IMR-90 (cell line): ENCODE measurements around the gene PTH2. TPM values are rescaled to one million over a fixed set of nuclear protein-coding genes. Genes with fewer than 3 reads are reported as not detected.

ENCODE experiments used
- ATAC-seq: fragments of 200-7000 bp; cut with Tn5 transposase; 2 replicates; pipeline ENCODE4 v1.9.1; 2020; ENCODE audit warnings: low read depth, mild to moderate bottlenecking, moderate library complexity
- BruUV-seq: library from RNA; stranded (reverse); fragments of 400-500 nt; replicated peaks from 2 replicates; lab custom pipeline; 2021; lab: Mats Ljungman, UMichigan
- CTCF ChIA-PET: fragments of 300-600 bp; formaldehyde crosslinking; extraction: SDS; loops from one replicate; lab custom pipeline; 2021; ENCODE audit warnings: antibody characterized with exemption; lab: Yijun Ruan, JAX
- POLR2A ChIA-PET: fragments of 300-600 bp; sonication (Branson Sonifier 250); formaldehyde crosslinking; loops from one replicate; lab custom pipeline; 2022; ENCODE audit warnings: antibody characterized with exemption; ENCODE audit not compliant: unreplicated experiment; lab: Charles Lee
- DNase-seq: peaks from one replicate; pipeline ENCODE4 v3.0.0; 2013
- H2AFZ ChIP-seq: replicated peaks from 2 replicates; pipeline ENCODE3; 2013; ENCODE audit warnings: low read length, mild to moderate bottlenecking; ENCODE audit not compliant: poor library complexity
- H2AK5ac ChIP-seq: 2 replicates; pipeline ENCODE4 v1.6.1; 2013; ENCODE audit warnings: low read depth, low read length, inconsistent platforms
- H2AK9ac ChIP-seq: replicated peaks from 2 replicates; pipeline ENCODE3; 2013; ENCODE audit warnings: mild to moderate bottlenecking, low read depth, low read length, moderate library complexity; ENCODE audit not compliant: poor library complexity
- H2BK120ac ChIP-seq: 2 replicates; pipeline ENCODE4 v1.6.1; 2013; ENCODE audit warnings: low read depth, low read length, inconsistent platforms
- H2BK15ac ChIP-seq: 3 replicates; pipeline ENCODE4 v1.6.1; 2013; ENCODE audit warnings: low read depth, low read length, inconsistent platforms
- H2BK20ac ChIP-seq: 2 replicates; pipeline ENCODE4 v1.6.1; 2013; ENCODE audit warnings: low read depth, mild to moderate bottlenecking, inconsistent platforms, low read length, moderate library complexity
- H2BK5ac ChIP-seq: 2 replicates; pipeline ENCODE4 v1.6.1; 2013; ENCODE audit warnings: mild to moderate bottlenecking, low read depth, low read length, inconsistent platforms; ENCODE audit not compliant: poor library complexity, severe bottlenecking
- H3K14ac ChIP-seq: replicated peaks from 2 replicates; pipeline ENCODE4 v1.6.1; 2013; ENCODE audit warnings: low read depth, low read length, inconsistent platforms
- H3K18ac ChIP-seq: 2 replicates; pipeline ENCODE4 v1.6.1; 2013; ENCODE audit warnings: low read depth, low read length, control low read depth
- H3K23ac ChIP-seq: 2 replicates; pipeline ENCODE4 v1.6.1; 2013; ENCODE audit warnings: low read depth, low read length, inconsistent platforms
- H3K27ac ChIP-seq: 2 replicates; pipeline ENCODE4 v1.5.1; 2013; ENCODE audit warnings: mild to moderate bottlenecking, control low read depth, low read length; ENCODE audit not compliant: insufficient read depth
- H3K27me3 ChIP-seq: 2 replicates; pipeline ENCODE4 v1.6.1; 2013; ENCODE audit warnings: low read length; ENCODE audit not compliant: control insufficient read depth, insufficient read depth
- H3K36me3 ChIP-seq: 2 replicates; pipeline ENCODE4 v1.6.1; 2013; ENCODE audit warnings: low read length, mixed read lengths; ENCODE audit not compliant: control insufficient read depth, insufficient read depth
- H3K4ac ChIP-seq: 2 replicates; pipeline ENCODE4 v1.6.1; 2013; ENCODE audit warnings: low read depth, low read length, inconsistent platforms
- H3K4me1 ChIP-seq: 2 replicates; pipeline ENCODE4 v1.6.1; 2013; ENCODE audit warnings: low read length, mixed read lengths; ENCODE audit not compliant: control insufficient read depth, insufficient read depth
- H3K4me2 ChIP-seq: 2 replicates; pipeline ENCODE4 v1.6.1; 2013; ENCODE audit warnings: low read depth, mild to moderate bottlenecking, control low read depth, low read length, moderate library complexity
- H3K4me3 ChIP-seq: 2 replicates; pipeline ENCODE4 v1.5.1; 2013; ENCODE audit warnings: low read depth, mild to moderate bottlenecking, control low read depth, low read length, moderate library complexity; ENCODE audit not compliant: insufficient read depth
- H3K56ac ChIP-seq: 2 replicates; pipeline ENCODE4 v1.6.1; 2013; ENCODE audit warnings: low read length, inconsistent platforms; ENCODE audit not compliant: insufficient read depth; ENCODE audit errors: extremely low read depth
- H3K79me1 ChIP-seq, 2 experiments: 2 replicates each; pipeline ENCODE4 v1.6.1; 2013; ENCODE audit warnings: low read length in 2 of 2, inconsistent platforms in 1 of 2, low read depth in 1 of 2
- H3K9ac ChIP-seq: 2 replicates; pipeline ENCODE4 v1.6.1; 2013; ENCODE audit warnings: low read depth, low read length, control low read depth
- H3K9me1 ChIP-seq: 2 replicates; pipeline ENCODE4 v1.6.1; 2013; ENCODE audit warnings: low read length, inconsistent platforms; ENCODE audit not compliant: insufficient read depth
- H3K9me3 ChIP-seq: 2 replicates; pipeline ENCODE4 v1.6.1; 2013; ENCODE audit warnings: low read length; ENCODE audit not compliant: control insufficient read depth, insufficient read depth
- H4K20me1 ChIP-seq: 2 replicates; pipeline ENCODE4 v1.6.1; 2013; ENCODE audit warnings: low read length, inconsistent platforms; ENCODE audit not compliant: insufficient read depth
- H4K5ac ChIP-seq: 2 replicates; pipeline ENCODE4 v1.6.1; 2013; ENCODE audit warnings: mild to moderate bottlenecking, low read depth, low read length, control low read depth
- H4K8ac ChIP-seq, 2 experiments: 2 replicates each; pipeline ENCODE4 v1.6.1; 2013; ENCODE audit warnings: low read depth in 2 of 2, low read length in 2 of 2, control low read depth in 1 of 2, inconsistent platforms in 1 of 2
- H4K91ac ChIP-seq: 2 replicates; pipeline ENCODE4 v1.6.1; 2013; ENCODE audit warnings: low read depth, low read length, inconsistent platforms; ENCODE audit not compliant: insufficient read depth
- CHD1 ChIP-seq: IDR thresholded peaks from 2 replicates; pipeline ENCODE4 v1.6.1; 2012; ENCODE audit warnings: low read depth, low read length, improper control_type of control experiment
- FOS ChIP-seq: fragments of 150-350 bp; IDR thresholded peaks from 2 replicates; pipeline ENCODE4 v1.6.1; 2016; ENCODE audit warnings: low read depth, low read length
- MAFK ChIP-seq: IDR thresholded peaks from 2 replicates; pipeline ENCODE4 v1.6.1; 2012; ENCODE audit warnings: low read depth, low read length, improper control_type of control experiment
- NFE2L2 ChIP-seq: fragments of 150-350 bp; IDR thresholded peaks from 2 replicates; pipeline ENCODE4 v1.6.1; 2016; ENCODE audit warnings: low read depth, mild to moderate bottlenecking, low read length
- RAD21 ChIP-seq: IDR thresholded peaks from 2 replicates; pipeline ENCODE4 v1.6.1; 2012; ENCODE audit warnings: low read length, improper control_type of control experiment
- RFX5 ChIP-seq: IDR thresholded peaks from 2 replicates; pipeline ENCODE4 v1.8.0; 2012; ENCODE audit warnings: low read depth, mild to moderate bottlenecking, low read length, moderate library complexity
- WGBS, 2 experiments: methylation state at CpG; one replicate each; pipeline versions ENCODE4 v1.1.5 to v1.1.7; 2013; ENCODE audit warnings: missing lambda C conversion rate in 2 of 2; ENCODE audit not compliant: insufficient read length in 1 of 2; ENCODE audit errors: extremely low coverage in 2 of 2; 5-methylcytosine and 5-hydroxymethylcytosine counted together
- dilution Hi-C: fragments of 300-500 bp; cut with HindIII; formaldehyde crosslinking; loops from one replicate; pipeline ENCODE4 v1.14.3; 2018; ENCODE audit warnings: low sequenced_read_pairs; ENCODE audit not compliant: unreplicated experiment
- in situ Hi-C: fragments of 300-500 bp; cut with MboI; formaldehyde crosslinking; loops from 3 replicates; pipeline ENCODE4 v1.14.3; 2019; ENCODE audit warnings: low sequenced_read_pairs, inconsistent platforms, mixed read lengths
- intact Hi-C: fragments of 100-400 bp; cut with micrococcal nuclease; formaldehyde crosslinking; loops from 2 replicates; pipeline ENCODE4 v1.10.0; 2022
- polyA plus RNA-seq, 3 experiments: library from polyadenylated mRNA; depleted of rRNA; stranded (reverse); fragments of >200 nt; gene quantifications; 2 replicates each; pipeline ENCODE4 v1.2.3, GENCODE V29; 2012; ENCODE audit warnings: low replicate concordance in 1 of 3
- total RNA-seq: library from RNA; depleted of rRNA; stranded (reverse); fragments of >200 nt; gene quantifications from 2 replicates; pipeline ENCODE4 v1.2.3, GENCODE V29; 2012
- TF ChIP-seq, protein P1 (sequence below): conservative IDR thresholded peaks from 2 replicates; pipeline ENCODE4 v1.5.1; 2012; ENCODE audit warnings: mild to moderate bottlenecking, low read depth, low read length, improper control_type of control experiment
- TF ChIP-seq, protein P2 (sequence below): fragments of 150-350 bp; IDR thresholded peaks from 2 replicates; pipeline ENCODE4 v1.6.1; 2016; ENCODE audit warnings: low read depth, mild to moderate bottlenecking, low read length, moderate library complexity, borderline replicate concordance

Gene PTH2
- total and polyA plus RNA-seq, 2 of the 4 experiments (the other 2 are of a cell fraction) = not detected

DNA sequence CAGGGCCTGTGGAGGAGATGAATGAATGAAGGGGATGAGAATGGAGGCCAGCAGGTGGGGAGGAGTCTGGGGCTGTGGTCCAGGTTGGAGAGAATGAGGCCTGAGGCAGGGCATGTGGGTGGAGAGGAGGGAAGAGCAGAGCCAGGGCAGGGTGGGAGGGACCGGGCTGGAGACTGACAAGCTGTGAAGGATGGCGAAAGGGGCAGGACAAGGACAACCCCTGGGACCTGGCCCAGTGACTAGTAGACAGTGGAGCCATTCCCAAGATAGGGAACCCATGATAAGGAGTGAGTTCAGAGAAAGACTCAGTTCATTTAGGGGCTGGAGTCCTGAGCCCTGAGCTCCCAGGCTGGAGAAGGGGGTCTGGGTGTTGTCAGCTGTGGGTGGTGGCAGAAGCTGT lies 3.0 kb downstream of the PTH2 start:
- ChIA-PET CTCF (no interaction called here), POLR2A (no interaction called here)
- H3K14ac ChIP-seq = no peak overlapping the region
- no peaks in the 10 kb centered on the region for H3K79me1 ChIP-seq
- no peak overlapping the region for H2BK20ac ChIP-seq
- no peak overlapping the region for H3K4me3 ChIP-seq
- 27% methylated on average over 2 of the region's 2 CpGs; no CpG with 5 or more reads in 1 of the 2 experiments for WGBS, 2 experiments
- H4K5ac ChIP-seq = no peak overlapping the region
- H3K27me3 ChIP-seq = peaks cover 90% of the 10 kb centered on the region
- no peak overlapping the region for H2AFZ ChIP-seq
- H3K4me1 ChIP-seq = peaks cover 2% of the 10 kb centered on the region; the same call in 1 of the 2 replicates
- no TSS peak for BruUV-seq
- no peak overlapping the region for H2AK5ac ChIP-seq
- no peak overlapping the region for H3K4me2 ChIP-seq
- in situ Hi-C loops = no loop called here
- intact Hi-C loops = no loop called here
- H2BK120ac ChIP-seq = no peak overlapping the region
- H3K9me3 ChIP-seq = 0 out of 2 replicates have a peak, but pooled peaks cover under 1% of the 10 kb centered on the region
- no peak overlapping the region for H3K4ac ChIP-seq
- H3K9me1 ChIP-seq = no peaks in the 10 kb centered on the region
- dilution Hi-C loops = no loop called here
- no peak overlapping the region for H4K8ac ChIP-seq
- H3K56ac ChIP-seq = no peak overlapping the region
- H3K18ac ChIP-seq = no peak overlapping the region
- H2BK5ac ChIP-seq = no peak overlapping the region
- ATAC-seq (no peak), DNase-seq (no peak)
- H3K27ac ChIP-seq = no peak overlapping the region
- no peak overlapping the region for H4K91ac ChIP-seq
- H4K20me1 ChIP-seq = no peaks in the 10 kb centered on the region
- no peaks in the 10 kb centered on the region for H3K36me3 ChIP-seq
- no peak overlapping the region for H3K23ac ChIP-seq
- no peak for TF ChIP-seq FOS
- TF ChIP-seq, protein P1, sequence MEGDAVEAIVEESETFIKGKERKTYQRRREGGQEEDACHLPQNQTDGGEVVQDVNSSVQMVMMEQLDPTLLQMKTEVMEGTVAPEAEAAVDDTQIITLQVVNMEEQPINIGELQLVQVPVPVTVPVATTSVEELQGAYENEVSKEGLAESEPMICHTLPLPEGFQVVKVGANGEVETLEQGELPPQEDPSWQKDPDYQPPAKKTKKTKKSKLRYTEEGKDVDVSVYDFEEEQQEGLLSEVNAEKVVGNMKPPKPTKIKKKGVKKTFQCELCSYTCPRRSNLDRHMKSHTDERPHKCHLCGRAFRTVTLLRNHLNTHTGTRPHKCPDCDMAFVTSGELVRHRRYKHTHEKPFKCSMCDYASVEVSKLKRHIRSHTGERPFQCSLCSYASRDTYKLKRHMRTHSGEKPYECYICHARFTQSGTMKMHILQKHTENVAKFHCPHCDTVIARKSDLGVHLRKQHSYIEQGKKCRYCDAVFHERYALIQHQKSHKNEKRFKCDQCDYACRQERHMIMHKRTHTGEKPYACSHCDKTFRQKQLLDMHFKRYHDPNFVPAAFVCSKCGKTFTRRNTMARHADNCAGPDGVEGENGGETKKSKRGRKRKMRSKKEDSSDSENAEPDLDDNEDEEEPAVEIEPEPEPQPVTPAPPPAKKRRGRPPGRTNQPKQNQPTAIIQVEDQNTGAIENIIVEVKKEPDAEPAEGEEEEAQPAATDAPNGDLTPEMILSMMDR = no peak
- TF ChIP-seq RAD21 = no peak
- TF ChIP-seq, protein P2, sequence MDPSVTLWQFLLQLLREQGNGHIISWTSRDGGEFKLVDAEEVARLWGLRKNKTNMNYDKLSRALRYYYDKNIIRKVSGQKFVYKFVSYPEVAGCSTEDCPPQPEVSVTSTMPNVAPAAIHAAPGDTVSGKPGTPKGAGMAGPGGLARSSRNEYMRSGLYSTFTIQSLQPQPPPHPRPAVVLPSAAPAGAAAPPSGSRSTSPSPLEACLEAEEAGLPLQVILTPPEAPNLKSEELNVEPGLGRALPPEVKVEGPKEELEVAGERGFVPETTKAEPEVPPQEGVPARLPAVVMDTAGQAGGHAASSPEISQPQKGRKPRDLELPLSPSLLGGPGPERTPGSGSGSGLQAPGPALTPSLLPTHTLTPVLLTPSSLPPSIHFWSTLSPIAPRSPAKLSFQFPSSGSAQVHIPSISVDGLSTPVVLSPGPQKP = no peak
- TF ChIP-seq CHD1 = no peak
- TF ChIP-seq NFE2L2 = no peak
- no peak for TF ChIP-seq RFX5
- TF ChIP-seq MAFK = no peak
- no peak overlapping the region for H2AK9ac ChIP-seq
- H2BK15ac ChIP-seq = no peak overlapping the region
- no peak overlapping the region for H3K9ac ChIP-seq
